A172 (cell line): ENCODE data around the gene RHOBTB3. TPM values are rescaled to one million over a fixed set of nuclear protein-coding genes. Genes with fewer than 3 reads are reported as not detected.

Source experiments
- DNase-seq: peaks from one replicate; pipeline ENCODE4 v3.0.0-alpha.2; 2015; ENCODE audit warnings: low spot score
- total RNA-seq: library from RNA; depleted of rRNA; stranded (reverse); fragments of >200 nt; shearing (Covaris generic); gene quantifications from 2 replicates; pipeline ENCODE4 v1.2.3, GENCODE V29; 2014

The RHOBTB3 gene
- total RNA-seq, 1 experiment from 2014 or later: 274 TPM

DNA sequence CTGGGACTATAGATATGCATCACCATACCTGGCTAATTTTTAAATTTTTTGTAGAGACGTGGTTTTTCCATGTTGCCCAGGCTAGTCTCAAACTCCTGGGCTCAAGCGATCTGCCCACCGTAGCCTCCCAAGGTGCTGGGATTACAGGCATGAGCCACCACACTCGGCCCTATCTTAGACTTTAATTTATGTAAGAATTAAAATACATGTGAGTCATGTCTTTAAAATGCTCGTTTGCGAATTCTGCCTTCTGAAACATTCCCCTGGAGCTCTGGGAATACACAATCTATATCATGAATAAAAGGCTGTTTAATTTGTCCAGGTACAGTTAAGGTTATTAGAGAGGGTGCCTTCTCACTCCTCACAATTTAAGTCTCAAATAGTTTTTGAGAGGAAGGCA lies 32.8 kb downstream of the RHOBTB3 start:
- no peak for DNase-seq

DNA sequence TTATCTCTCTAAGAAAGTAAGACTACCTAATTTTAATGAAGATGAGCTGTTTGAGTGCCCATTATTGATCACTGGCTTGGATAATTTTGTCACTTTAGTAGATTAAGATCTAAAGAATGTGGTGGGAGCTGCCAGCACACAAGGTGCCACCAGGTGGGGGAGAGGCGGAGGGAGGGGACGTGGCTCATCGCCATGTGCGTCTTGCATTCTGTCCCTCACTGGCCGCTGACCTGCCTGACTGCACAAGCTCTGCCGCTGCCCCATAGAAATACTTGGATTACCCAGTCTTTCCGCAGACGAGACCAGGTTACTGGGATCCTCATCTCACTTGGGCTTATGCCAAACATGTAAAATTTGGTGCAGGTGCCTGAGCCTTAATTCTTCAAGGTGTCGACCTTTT lies 37.6 kb downstream of the RHOBTB3 start:
- DNase-seq: no peak

DNA sequence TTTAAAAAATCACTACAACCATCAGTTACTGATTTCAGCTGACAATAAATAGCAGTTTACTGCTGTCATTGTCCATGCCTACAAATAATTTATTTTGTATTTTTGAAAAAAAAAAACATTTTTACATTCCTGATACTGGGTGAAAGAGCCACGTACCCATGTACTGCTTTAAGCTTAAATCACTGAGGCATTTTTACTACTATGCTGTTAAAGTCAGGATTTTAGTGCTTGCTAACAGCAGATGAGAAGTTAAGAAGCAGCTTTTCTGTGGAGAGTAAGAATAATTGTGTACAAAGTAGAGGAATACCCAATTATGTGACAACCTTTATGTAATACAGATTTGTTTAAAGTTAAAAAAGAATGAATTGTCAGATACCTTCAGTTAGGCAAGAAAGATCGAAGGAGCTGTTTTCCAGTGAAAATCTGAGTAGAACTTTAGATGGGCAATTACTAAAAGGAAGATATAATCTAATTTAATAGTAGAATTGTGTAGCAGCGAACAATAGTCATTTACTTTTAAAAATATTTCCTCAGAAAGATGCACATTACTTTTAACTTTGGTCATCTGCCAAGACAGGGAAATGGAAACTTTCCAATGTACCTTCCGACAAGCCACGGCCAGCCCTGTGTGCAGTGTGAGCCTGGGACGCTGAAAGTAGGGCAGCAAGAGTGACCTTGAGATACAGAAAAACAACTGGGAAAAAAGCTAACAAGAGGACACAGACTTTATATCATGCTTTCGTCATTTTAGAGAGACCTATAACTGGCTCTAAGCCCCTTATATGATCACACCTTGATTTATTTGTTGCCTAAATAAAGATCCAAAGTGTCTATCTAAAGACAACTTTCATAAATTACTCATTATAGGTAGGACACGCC lies 39.9 kb downstream of the RHOBTB3 start:
- no peak for DNase-seq

DNA sequence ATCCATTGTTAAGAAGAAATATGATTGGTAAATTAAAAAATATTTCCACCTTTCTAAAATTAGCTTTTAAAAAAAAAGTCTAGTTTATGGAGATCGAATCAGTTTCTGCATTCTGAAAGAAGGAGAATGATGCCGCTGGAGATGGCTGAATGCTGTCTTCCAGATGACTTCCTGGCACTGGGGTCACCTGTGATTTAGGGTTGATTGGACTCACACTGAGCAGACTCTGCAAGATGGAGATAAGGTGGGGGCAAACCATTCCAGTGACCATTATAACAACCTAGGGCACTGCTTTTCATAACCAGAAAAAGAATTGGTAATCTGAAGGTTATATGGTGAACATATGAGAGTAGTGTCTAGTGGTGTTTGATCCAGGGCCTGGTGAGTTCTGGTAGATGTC lies 40.8 kb downstream of the RHOBTB3 start:
- DNase-seq: no peak

DNA sequence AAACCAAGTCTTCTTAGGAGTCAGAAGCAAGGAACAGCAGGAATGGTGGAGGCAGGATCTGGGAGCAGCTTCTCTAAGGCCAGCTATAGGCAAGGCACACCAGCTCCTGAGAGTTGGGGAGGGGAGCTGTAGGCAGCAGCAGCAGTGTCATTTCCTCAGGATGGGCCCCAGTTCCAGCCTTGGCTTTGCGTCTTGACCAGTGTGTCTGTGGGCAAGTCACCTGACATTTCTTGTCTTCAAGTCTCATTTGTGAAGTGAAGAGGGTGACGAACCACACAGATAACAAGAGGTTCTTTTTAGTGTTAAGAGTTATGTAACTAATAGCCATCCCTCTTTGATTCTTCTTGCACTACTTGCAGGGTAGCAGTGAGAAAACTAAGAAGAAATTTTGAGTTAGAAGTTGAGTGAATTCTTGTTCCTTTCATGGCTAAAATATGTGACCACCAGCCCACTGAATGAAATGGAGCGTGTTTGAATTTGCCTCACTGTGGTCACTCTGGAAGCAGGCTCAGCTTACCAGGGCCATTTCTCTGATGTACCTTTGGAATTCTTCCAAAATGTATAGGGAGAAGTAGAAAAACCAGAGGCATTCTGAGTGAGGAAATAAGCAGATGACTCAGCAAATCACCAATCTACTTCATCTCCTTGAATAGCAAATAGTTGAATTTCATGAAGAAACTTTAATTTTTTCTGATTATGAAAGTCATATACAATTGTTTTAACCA lies 42.4 kb downstream of the RHOBTB3 start:
- DNase-seq: peak; percentile 44

DNA sequence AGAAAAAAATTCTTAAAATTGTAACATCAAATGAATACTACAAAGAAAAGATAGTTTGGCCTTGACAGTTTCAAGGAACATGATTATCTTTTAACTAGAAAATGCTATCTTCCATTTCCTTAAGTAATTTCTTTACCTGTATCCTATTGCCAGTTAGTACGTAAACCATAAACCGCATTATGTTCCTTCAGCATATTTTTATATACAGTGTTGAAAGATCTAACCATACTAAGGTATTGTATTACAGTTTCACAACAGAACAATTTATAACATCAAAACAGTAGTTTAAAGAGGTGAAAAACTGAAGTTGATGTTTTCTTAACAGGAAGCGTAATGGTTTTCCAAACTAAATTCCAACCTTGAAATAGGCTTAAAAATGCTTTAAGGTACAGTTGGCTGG lies 46.3 kb downstream of the RHOBTB3 start:
- no peak for DNase-seq

DNA sequence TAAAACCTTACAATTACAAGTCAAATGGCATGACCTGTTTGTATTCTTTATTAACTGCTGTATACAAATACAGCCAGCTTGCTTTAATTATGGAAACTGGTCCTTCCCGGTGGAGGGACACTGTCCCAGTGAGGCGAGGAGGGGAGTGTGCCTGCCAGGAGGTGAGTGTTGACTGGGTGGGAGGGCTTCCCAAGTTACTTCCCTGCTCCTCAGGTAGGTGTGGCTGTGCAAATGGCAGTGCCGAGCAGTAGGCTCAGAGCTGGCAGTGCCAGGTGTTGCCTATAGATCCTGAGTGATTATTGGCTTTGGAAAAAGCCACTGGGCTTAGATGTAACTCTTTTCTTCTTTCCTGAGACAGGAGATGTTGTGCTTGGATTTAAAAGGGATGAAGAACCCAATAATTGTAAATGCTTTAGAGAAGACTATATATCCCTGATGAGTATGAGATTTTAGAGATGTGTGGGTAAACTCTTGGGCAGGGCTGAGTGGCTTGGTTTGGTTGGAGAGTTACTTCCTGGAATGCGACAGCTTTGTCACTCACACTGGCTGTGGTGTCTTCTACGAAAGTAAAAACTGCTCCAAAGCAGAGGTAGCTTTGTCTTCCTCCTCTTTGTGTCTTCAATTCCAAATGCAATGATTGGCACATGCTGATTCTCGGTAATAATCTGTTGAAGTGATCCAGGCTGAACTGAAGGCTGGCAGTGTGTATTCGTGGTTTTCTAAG lies 47.7 kb downstream of the RHOBTB3 start:
- DNase-seq: no peak

DNA sequence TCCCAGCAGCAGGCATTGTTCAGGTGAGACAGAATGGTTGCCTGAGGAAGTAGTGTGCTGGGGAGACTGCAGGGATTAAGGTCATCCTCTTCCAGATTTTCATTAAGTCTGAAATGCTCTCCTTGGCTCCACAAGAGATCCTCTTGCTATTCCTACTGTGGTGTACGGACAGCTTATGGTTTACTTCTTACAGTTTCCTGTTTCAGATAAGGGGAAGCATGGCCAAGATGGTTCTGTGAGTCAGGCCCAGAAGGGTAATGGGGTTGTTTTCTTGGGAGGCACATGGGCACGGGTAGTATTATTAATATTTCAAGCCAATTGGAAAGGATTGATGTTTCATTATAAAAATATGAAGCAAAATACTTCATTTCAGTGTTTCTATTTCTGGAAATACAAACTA lies 48.5 kb downstream of the RHOBTB3 start:
- DNase-seq: no peak

DNA sequence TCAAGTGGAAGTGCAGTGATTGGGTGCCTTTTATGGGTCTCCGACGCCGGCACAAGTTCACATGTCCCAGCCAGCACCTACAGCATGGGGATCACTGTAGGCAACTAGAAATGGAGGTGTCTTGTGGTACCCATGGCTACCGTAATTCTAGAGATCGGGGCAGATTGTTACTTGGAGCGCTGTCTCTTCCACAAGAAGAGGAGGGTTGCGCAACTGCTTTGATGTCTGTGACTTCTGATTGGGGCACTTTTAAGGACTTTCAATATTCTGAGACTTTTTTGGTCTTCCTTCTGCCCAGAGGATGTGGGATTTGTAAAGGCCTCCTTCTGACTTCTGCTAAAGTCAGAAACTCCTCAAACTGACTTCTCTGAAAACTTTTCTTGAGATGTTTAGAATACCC lies 49.5 kb downstream of the RHOBTB3 start:
- no peak for DNase-seq

DNA sequence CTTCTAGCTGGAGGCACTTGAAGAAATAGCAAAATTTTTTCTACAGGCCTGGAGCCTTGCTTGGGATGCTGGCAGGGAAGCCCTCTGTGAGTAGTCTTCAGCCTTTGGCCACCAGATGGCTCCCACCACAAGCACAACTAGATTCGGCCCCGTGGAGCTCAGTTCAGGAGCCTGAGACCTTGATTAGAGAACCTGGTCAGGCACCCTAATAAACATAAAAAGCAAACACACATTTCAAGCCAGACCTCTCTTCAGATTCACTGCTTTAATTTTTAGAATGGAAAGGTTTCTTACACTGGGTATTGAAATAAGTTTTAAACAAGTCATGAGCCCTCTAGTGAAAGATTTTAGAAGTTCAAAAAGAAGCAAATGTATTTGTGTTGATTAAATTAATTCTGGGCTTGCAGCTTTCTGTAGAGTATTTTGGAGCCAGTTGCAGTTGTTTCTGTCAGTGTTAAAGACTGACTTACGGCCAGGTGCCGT lies 50.0 kb downstream of the RHOBTB3 start:
- DNase-seq: peak; percentile 67

DNA sequence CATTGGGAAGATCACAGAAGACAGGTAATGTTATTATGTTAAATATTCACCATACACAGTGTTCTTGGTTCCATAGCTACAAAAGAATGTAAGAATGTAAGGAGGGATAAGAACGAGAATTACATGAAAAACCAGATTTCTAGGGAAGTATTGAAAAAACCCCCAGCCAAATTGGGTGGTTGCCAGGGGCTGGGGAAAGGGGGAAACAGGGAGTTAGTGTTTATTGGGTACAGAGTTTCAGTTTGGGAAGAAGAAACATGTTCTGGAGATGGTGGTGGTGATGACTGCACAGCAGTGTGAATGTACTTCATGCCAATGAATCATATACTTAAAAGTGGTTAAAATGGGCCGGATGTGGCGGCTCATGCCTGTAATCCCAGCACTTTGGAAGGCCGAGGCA lies 51.0 kb downstream of the RHOBTB3 start:
- no peak for DNase-seq

DNA sequence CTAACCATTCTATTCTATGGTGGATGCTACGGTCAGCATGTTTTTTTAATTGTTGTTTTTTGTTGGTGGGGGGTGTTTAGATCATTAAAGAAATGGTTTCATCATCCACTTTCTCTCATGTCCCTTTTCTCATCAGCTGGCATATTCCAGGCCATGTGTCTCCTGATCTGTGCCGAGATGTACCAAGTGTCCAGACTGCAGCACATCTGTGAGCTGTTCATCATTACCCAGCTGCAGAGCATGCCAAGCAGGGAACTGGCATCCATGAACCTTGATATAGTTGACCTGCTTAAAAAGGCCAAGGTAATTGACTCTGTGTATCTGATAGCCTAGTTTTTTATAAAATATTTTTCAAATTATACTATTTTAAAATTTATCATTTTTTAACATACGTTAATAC lies 52.5 kb downstream of the RHOBTB3 start:
- DNase-seq: no peak

DNA sequence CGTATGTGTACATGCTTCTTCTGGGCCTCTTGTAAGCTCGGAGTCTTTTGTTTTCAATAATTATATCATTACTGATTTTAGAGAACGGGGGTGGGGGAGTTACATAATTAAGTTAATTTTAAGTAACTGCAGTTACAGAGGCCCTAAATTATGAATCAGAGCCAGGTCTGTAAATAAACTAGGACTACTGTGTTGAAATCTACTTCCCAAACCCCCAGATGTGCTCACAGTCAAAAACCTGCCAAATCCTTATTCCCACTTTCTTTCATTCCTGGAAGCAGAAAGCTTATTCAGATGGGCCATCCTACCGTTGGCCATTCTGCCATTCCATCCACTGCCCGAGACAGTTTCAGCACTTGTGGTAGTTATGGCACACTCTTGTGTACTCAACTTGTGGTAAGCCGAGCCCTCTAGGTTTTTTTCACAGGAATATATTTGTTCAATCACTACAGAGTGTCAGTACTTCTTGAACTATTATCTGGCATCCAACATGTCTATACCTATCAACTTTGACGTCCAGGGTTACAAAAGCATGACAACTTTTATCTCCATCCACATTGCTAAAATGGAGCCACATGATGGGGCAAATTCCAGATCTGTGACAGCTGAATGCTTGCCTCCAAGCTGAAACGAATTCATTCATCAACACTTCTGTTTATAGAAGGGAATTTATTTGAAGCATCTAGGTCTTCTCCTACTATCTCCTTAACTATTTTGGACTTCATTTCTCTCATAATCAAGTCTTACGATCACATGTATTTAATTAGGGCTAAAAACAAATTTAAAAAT lies 53.6 kb downstream of the RHOBTB3 start:
- DNase-seq: no peak

DNA sequence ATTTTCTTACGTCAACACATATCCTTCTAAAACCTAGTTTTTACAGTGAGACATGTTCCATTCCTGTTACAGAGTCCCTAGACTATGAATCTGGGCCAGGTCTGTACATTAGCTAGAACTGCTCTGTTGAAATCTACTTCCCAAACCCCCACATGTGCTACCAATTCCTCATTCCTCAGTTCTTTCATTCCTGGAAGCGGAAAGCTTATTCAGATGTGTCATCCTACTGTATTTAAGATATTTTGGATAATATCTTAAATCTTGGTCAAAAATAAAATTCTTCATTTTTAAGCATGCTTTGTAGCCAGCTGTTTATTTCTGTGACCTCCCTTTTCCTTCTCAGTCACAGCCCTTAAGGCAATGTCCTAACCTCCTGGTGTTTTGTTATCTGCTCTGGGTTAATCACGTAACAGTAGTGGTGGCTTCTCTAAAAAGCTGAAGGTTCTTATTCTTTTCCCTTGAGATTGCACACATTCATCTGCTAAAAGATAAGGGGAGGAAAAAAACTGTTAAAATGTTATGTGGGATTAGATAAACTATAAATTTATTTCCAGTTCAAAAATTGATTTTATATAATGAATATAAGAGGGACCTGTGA lies 55.8 kb downstream of the RHOBTB3 start:
- DNase-seq: no peak

DNA sequence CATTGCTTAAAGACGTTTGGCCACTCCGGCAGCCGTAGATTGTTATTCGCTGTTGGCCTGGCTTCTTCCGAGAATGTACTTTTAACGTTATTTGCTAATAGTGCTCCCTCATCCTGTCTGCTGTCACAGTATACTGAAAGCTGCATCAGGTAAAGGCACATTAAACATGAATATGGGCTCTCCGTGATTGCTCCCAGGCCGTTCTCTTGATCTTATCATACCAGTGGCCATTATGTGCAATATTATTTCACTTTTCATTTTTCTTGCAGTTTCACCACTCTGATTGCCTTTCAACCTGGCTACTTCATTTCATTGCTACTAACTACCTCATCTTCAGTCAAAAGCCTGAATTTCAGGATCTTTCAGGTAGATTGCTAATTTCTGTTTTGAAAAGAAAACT lies 57.4 kb downstream of the RHOBTB3 start:
- DNase-seq: no peak

DNA sequence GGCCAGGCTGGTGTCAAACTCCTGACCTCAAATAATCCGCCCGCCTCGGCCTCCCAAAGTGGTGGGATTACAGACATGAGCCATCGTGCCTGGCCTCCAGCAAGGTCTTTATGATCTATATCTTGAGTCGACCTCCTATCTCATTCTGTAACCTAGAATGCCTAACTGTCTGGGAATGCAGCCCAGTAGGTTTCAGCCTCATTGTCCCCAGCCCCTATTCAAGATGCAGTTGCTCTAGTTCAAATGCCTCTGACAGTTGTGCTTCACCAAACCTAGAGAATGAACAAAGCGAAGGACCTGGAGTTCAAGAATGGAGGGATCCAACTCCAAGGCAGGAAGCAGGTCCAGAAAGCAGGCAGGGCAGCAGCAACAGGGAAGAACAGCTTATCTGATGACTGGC lies 60.6 kb downstream of the RHOBTB3 start:
- DNase-seq: no peak

DNA sequence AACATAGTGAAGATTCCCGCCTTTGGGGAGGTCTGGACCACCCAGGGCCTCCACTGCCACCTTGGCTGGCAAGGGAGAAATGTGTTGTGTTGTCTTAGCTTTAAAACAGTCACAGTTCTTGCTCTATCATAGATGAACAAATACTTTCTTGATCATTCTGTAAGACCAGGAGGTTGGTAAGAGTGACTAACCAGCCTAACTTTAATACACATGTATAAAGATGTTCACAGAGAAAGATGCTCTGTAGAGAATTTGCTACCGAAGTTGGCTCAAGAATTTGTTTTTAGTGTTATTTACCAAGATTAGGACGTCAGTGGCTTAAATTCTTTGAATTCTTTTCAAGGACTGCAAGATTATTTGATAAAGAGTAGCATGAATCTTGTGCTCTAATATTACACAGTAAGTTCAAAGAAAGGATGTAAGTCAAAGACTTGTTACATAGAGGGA lies 63.0 kb downstream of the RHOBTB3 start:
- peak; percentile 63 for DNase-seq

DNA sequence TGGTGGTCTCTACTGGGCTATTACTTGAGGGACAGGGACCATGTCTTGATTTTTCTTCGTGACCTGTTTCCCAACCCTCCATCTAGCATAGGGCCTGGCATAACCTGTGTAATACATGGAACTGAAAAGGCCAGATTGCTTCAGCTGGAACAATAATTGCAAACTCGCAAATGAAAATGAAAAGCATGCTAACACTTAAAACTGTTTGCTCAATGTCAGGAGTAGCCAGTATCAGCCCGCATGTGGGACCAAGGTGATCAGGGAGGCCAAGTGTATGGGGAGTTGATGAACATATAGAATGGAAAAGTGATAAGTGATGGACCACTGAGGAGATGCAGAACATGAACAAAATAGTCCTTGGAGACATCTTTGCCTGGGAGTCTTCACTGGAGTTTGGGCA lies 66.2 kb downstream of the RHOBTB3 start:
- no peak for DNase-seq

DNA sequence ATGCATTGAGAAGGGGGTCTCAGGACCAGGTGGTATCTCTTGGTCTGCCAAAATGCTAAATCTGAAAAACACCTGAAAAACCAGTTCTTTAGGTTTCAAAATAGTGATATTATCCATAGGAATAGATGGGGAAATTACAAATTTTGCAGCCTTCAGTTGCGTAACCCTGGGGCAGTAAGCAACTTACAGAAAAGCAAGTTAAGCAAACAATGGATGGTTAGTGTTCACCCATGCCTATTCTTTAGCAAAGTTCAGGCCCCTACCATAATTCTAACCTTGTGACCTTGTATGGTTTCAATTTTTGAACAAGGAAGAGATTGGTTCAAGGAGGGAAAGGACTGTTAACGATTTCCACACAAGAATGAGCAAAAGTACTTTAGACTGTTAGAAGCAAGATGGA lies 66.9 kb downstream of the RHOBTB3 start:
- DNase-seq: no peak

DNA sequence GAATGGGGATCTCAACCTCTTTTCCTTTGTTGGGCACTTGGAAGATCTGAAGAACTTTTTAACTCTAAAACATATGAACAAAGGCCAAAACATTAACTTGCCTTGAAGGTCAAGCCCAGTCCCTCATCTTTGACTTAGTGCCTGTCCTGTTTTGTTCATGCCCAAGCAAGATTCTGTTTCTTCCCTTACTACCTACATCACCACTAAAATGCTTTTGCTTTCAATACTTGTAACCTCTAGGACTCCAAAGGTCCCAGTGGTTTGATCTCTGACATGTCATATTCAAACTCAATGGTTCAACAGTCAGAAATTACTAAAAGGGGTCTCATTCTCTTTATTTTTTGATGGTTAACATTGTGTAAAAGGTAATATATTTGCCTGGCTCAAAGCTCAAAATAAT lies 67.4 kb downstream of the RHOBTB3 start:
- no peak for DNase-seq

DNA sequence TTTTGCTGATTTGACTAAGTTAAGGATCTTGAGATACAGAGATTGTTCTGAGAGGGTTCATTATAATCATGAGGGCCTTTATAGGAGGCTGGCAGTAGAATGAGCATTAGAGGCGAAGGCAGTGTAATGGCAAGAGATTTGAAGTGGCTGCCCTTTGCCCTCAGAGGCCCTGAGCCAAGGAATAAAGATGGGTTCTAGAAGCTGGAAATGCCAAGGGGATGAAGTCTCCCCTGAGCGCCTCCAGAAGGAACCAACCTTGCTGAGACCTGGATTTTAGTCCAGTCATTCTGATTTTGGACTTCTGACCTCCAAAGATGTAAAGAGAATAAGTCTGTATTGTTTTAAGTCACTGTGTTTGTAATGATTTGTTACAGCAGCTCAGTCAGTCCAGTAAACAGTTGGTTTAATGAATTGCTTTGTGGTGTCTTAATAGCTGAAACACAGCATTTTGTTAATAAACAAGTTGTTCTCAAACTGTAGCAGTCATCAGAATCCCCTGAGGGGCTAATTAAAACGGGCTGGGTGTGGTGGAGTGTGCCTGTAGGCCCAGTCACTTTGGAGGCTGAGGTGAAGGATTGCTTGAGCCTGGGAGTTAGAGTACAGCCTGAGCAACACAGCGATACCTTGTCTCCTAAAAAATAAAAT lies 68.2 kb downstream of the RHOBTB3 start:
- no peak for DNase-seq
